GM18517 (cell line): Measurements from ENCODE around the gene GPR39.
"Not testable (repeated sequence)": the region's sequence is repeated elsewhere in the genome, so short reads cannot be mapped to it uniquely, and the experiment has no call there.

Experiments
- ATAC-seq: cut with Tn5 transposase; IDR thresholded peaks from one replicate; pipeline ENCODE4 v1.9.1; 2021; ENCODE audit warnings: mild to moderate bottlenecking, moderate library complexity; ENCODE audit not compliant: unreplicated experiment

GPR39 gene

GRCh38 chr2:132488491-132488890, 71.9 kb downstream of the GPR39 start:
- no peak for ATAC-seq

- ATAC-seq, result no peak
These were observed 72.5 kb downstream of the GPR39 start for GRCh38 chr2:132489150-132489549.

GRCh38 chr2:132495881-132496280, 79.3 kb downstream of the GPR39 start:
- ATAC-seq, result no peak

- ATAC-seq, result no peak
These were observed 80.0 kb downstream of the GPR39 start for GRCh38 chr2:132496555-132496954.

- no peak for ATAC-seq
These were observed 81.0 kb downstream of the GPR39 start for GRCh38 chr2:132497591-132497990.

- no peak for ATAC-seq
These were observed 87.1 kb downstream of the GPR39 start for GRCh38 chr2:132503701-132504100.

GRCh38 chr2:132515010-132515409, 98.4 kb downstream of the GPR39 start:
- no peak for ATAC-seq

GRCh38 chr2:132517386-132517785, 100.8 kb downstream of the GPR39 start:
- ATAC-seq, result no peak

- ATAC-seq, result no peak
These were observed 101.7 kb downstream of the GPR39 start for GRCh38 chr2:132518302-132518701.

- no peak for ATAC-seq
These were observed 103.0 kb downstream of the GPR39 start for GRCh38 chr2:132519566-132519965.

GRCh38 chr2:132521341-132521740, 104.7 kb downstream of the GPR39 start:
- ATAC-seq, result no peak

GRCh38 chr2:132522901-132523300, 106.3 kb downstream of the GPR39 start:
- no peak for ATAC-seq

GRCh38 chr2:132537061-132537460, 120.5 kb downstream of the GPR39 start:
- ATAC-seq, result not testable (repeated sequence)

GRCh38 chr2:132538331-132538855, 121.8 kb downstream of the GPR39 start:
- ATAC-seq, result no peak

GRCh38 chr2:132540166-132540565, 123.6 kb downstream of the GPR39 start:
- ATAC-seq, result no peak

- ATAC-seq, result no peak
These were observed 126.5 kb downstream of the GPR39 start for GRCh38 chr2:132542953-132543569.

GRCh38 chr2:132544006-132544630, 127.5 kb downstream of the GPR39 start:
- no peak for ATAC-seq

GRCh38 chr2:132547090-132547687, 130.6 kb downstream of the GPR39 start:
- peak; percentile 57 for ATAC-seq

GRCh38 chr2:132549935-132550670, 133.5 kb downstream of the GPR39 start:
- ATAC-seq, result no peak

- ATAC-seq, result no peak
These were observed 134.3 kb downstream of the GPR39 start for GRCh38 chr2:132550946-132551345.

- no peak for ATAC-seq
These were observed 141.1 kb downstream of the GPR39 start for GRCh38 chr2:132557694-132558093.
